Loucy (cell line): Measurements from ENCODE around the gene PAK1.

Experiments
- H2AFZ ChIP-seq: fragments of 200-600 bp; sonication (generic); 2 replicates; pipeline ENCODE4 v1.6.0; 2016; ENCODE audit warnings: antibody characterized with exemption, mild to moderate bottlenecking, low read length, moderate library complexity
- H3F3A ChIP-seq: fragments of 200-600 bp; 2 replicates; pipeline ENCODE4 v1.6.0; 2016; ENCODE audit warnings: antibody characterized with exemption, low read depth, mild to moderate bottlenecking
- H3K27me3 ChIP-seq: fragments of 200-600 bp; sonication (generic); 2 replicates; pipeline ENCODE4 v1.6.1; 2014; ENCODE audit warnings: low read length, mild to moderate bottlenecking; ENCODE audit not compliant: insufficient read depth, poor library complexity, severe bottlenecking
- H3K36me3 ChIP-seq: fragments of 200-600 bp; sonication (generic); 2 replicates; pipeline ENCODE4 v1.6.1; 2016; ENCODE audit warnings: low read length; ENCODE audit not compliant: insufficient read depth
- H3K4me1 ChIP-seq: fragments of 200-600 bp; sonication (generic); 2 replicates; pipeline ENCODE4 v1.5.1; 2014; ENCODE audit warnings: low read length, mild to moderate bottlenecking; ENCODE audit not compliant: insufficient read depth, poor library complexity, severe bottlenecking
- H3K4me2 ChIP-seq: fragments of 200-600 bp; sonication (generic); 2 replicates; pipeline ENCODE4 v1.6.0; 2014; ENCODE audit warnings: antibody characterized with exemption, low read length, low read depth, mild to moderate bottlenecking; ENCODE audit not compliant: poor library complexity, severe bottlenecking
- H3K4me3 ChIP-seq: fragments of 200-600 bp; sonication (generic); 2 replicates; pipeline ENCODE4 v1.5.1; 2014; ENCODE audit warnings: low read length, mild to moderate bottlenecking, mixed read lengths; ENCODE audit not compliant: poor library complexity, severe bottlenecking
- H3K79me2 ChIP-seq: fragments of 200-600 bp; sonication (generic); 2 replicates; pipeline ENCODE4 v1.6.1; 2014; ENCODE audit warnings: low read length; ENCODE audit not compliant: insufficient read depth
- H3K9ac ChIP-seq: fragments of 200-600 bp; sonication (generic); 2 replicates; pipeline ENCODE4 v1.6.0; 2014; ENCODE audit warnings: mild to moderate bottlenecking, low read depth, low read length, moderate library complexity; ENCODE audit not compliant: poor library complexity, severe bottlenecking
- H3K9me2 ChIP-seq: fragments of 200-600 bp; sonication (generic); replicated peaks from 2 replicates; pipeline ENCODE4 v1.6.1; 2016; ENCODE audit warnings: low read depth, low read length, mixed read lengths
- H3K9me3 ChIP-seq: fragments of 200-600 bp; sonication (generic); 2 replicates; pipeline ENCODE4 v1.6.1; 2014; ENCODE audit warnings: mild to moderate bottlenecking, antibody characterized with exemption, low read length, low read depth; ENCODE audit not compliant: insufficient read depth
- H4K20me1 ChIP-seq: fragments of 200-600 bp; sonication (generic); 2 replicates; pipeline ENCODE4 v1.6.0; 2014; ENCODE audit warnings: antibody characterized with exemption, low read length, mild to moderate bottlenecking; ENCODE audit not compliant: insufficient read depth, poor library complexity, severe bottlenecking
- CTCF ChIP-seq: fragments of 200-600 bp; sonication (generic); conservative IDR thresholded peaks from 2 replicates; pipeline ENCODE4 v1.5.1; 2014; ENCODE audit warnings: mild to moderate bottlenecking, antibody characterized with exemption, low read length
- EZH2phosphoT487 ChIP-seq: fragments of 200-600 bp; IDR thresholded peaks from 2 replicates; pipeline ENCODE4 v1.6.1; 2018; ENCODE audit warnings: antibody characterized with exemption, mild to moderate bottlenecking, moderate library complexity, borderline replicate concordance

The PAK1 gene

DNA sequence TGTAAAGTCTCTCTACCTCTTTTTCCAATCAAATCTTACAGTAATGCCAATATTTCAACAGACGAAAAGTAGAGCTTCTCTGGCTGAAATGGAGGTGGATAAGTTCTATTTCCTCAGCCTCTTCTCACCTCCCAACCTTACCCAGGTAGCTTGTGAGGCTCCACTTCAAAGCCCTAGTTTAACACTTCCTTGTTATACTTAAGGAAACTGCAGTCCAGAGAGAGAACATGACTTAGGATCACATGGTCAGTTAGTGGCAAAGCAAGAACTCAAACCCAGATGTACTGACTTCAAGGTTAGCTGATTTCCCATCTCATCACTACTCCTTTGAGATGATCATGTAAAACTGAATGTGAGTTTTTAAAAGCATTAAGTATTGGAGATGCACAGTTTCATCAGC lies 32.5 kb downstream of the PAK1 start:
- Histone ChIP-seq H3K9me3 (no peaks in the 10 kb centered on the region), H4K20me1 (no peaks in the 10 kb centered on the region), H3K36me3 (no peaks in the 10 kb centered on the region), H3K27me3 (no peaks in the 10 kb centered on the region), H3K79me2 (peaks cover 63% of the 10 kb centered on the region), H3K4me3 (no peak overlapping the region), H3K4me1 (peaks cover 67% of the 10 kb centered on the region), H3F3A (no peaks in the 10 kb centered on the region), H3K9me2 (no peaks in the 10 kb centered on the region), H3K9ac (no peak overlapping the region), H2AFZ (no peak overlapping the region), H3K4me2 (peak overlapping the region; percentile 4)
- TF ChIP-seq EZH2phosphoT487: no peak
- TF ChIP-seq CTCF: no peak

DNA sequence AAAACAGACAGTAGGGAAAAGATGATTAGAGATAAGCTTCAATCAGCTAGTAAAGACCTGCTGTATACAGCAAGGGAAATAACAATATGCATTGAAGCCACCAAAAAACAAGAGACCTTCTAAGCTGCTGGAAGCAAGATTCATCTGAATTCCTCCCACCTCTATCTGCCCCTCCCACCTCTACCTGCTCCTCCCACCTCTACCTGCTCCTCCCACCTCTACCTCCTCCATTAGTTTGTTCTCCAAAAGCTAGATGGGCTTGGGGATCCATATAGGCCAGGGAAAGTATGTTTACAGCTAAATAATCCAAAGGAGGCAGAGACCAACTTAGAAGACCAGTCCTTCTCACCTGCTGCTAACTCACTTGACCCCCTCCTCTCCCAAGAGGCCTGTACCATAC lies 33.2 kb downstream of the PAK1 start:
- H3K4me2 ChIP-seq: peak overlapping the region; percentile 4
- H2AFZ ChIP-seq: no peak overlapping the region
- H3K9ac ChIP-seq: no peak overlapping the region
- no peaks in the 10 kb centered on the region for H3K9me3 ChIP-seq
- no peaks in the 10 kb centered on the region for H3K9me2 ChIP-seq
- TF ChIP-seq CTCF (no peak), EZH2phosphoT487 (no peak)
- H3K27me3 ChIP-seq: no peaks in the 10 kb centered on the region
- peaks cover 67% of the 10 kb centered on the region for H3K79me2 ChIP-seq
- H3K36me3 ChIP-seq: no peaks in the 10 kb centered on the region
- peaks cover 71% of the 10 kb centered on the region for H3K4me1 ChIP-seq
- H4K20me1 ChIP-seq: no peaks in the 10 kb centered on the region
- no peaks in the 10 kb centered on the region for H3F3A ChIP-seq
- H3K4me3 ChIP-seq: no peak overlapping the region

GRCh38 chr11:77438487-77438886 lies 35.4 kb downstream of the PAK1 start:
- Histone ChIP-seq H3K4me3 (peak overlapping the region; percentile 26), H3K79me2 (peaks cover 64% of the 10 kb centered on the region), H3K36me3 (no peaks in the 10 kb centered on the region), H3K4me1 (peaks cover 63% of the 10 kb centered on the region), H3K27me3 (no peaks in the 10 kb centered on the region), H2AFZ (no peak overlapping the region; the same call in 1 of the 2 replicates), H3K4me2 (peak overlapping the region; percentile 62), H3K9ac (peak overlapping the region; percentile 53), H3K9me2 (no peaks in the 10 kb centered on the region), H3F3A (no peaks in the 10 kb centered on the region), H4K20me1 (no peaks in the 10 kb centered on the region), H3K9me3 (no peaks in the 10 kb centered on the region)
- TF ChIP-seq EZH2phosphoT487 (no peak), CTCF (no peak)
